Activated CD8-positive, alpha-beta memory T cell treated with anti-CD3 and anti-CD28 coated beads for 4 hours (primary cell): ENCODE results near the gene GPS1.
A peak's percentile ranks its signal among the peaks of the same experiment; 100 is the strongest.

Experiments used
- DNase-seq, 2 donors: peaks; one replicate each; pipeline ENCODE4 v3.0.0-alpha.2; 2020; ENCODE audit warnings: low read depth in 2 of 2

GPS1 gene

GRCh38 chr17:82090549-82091263, 39.0 kb downstream of the GPS1 start:
- DNase-seq, result no peak

- DNase-seq, result no peak
Observed at GRCh38 chr17:82091264-82092066, 39.8 kb downstream of the GPS1 start.

GRCh38 chr17:82092094-82092586, 40.4 kb downstream of the GPS1 start:
- DNase-seq, result no peak

- no peak for DNase-seq
Observed at GRCh38 chr17:82092628-82092994, 40.9 kb downstream of the GPS1 start.

- no peak for DNase-seq
Observed at GRCh38 chr17:82092995-82093751, 41.5 kb downstream of the GPS1 start.

- DNase-seq, result no peak
Observed at GRCh38 chr17:82094931-82095776, 43.5 kb downstream of the GPS1 start.

GRCh38 chr17:82095777-82096708, 44.3 kb downstream of the GPS1 start:
- no peak for DNase-seq

- no peak for DNase-seq
Observed at GRCh38 chr17:82096709-82097183, 45.0 kb downstream of the GPS1 start.

- DNase-seq, result peak in 1 of 2 donors; percentile 28
Observed at GRCh38 chr17:82097184-82097918, 45.7 kb downstream of the GPS1 start.

- DNase-seq, result peak in 1 of 2 donors; percentile 48
Observed at GRCh38 chr17:82097919-82098168, 46.1 kb downstream of the GPS1 start.

- DNase-seq, result peak; percentile 83 to 84
Observed at GRCh38 chr17:82098169-82098938, 46.7 kb downstream of the GPS1 start, which contains the start of gene FASN. Gene FASN, minus strand, starts transcription at chr17:82098236. Its CDS starts 1,791 bp downstream, at chr17:82096445.

- no peak for DNase-seq
Observed at GRCh38 chr17:82098939-82099763, 47.5 kb downstream of the GPS1 start.

- no peak for DNase-seq
Observed at GRCh38 chr17:82100502-82101298, 49.0 kb downstream of the GPS1 start.

- no peak for DNase-seq
Observed at GRCh38 chr17:82101301-82101715, 49.6 kb downstream of the GPS1 start.

- DNase-seq, result no peak
Observed at GRCh38 chr17:82101767-82102679, 50.3 kb downstream of the GPS1 start.
